Left cardiac atrium (tissue), 4 donors: ENCODE data around the gene TTC8. TPM values are rescaled to one million over a fixed set of nuclear protein-coding genes. Genes with fewer than 3 reads are reported as not detected.

Experiments used
- ATAC-seq, 2 donors: fragments of 200-7000 bp; cut with Tn5 transposase; one replicate each; pipeline ENCODE4 v1.9.1; 2020; ENCODE audit warnings: mild to moderate bottlenecking in 2 of 2, moderate library complexity in 2 of 2
- DNase-seq: peaks from one replicate; pipeline ENCODE4 v3.0.0-alpha.2; 2020
- intact Hi-C, 2 donors: fragments of 100-400 bp; cut with DNase I; formaldehyde crosslinking; loops; one replicate each; pipeline versions ENCODE4 v1.14.1 to v1.15.1; 2022 to 2023
- total RNA-seq, 2 donors: library from RNA; stranded (reverse); fragmentation: NEBNext Ultra II Directional; extraction: Animal tissue kit (Norgen Biotek cat#: 25700); gene quantifications; one replicate each; pipeline ENCODE4 v1.2.1, GENCODE V29; 2021
- donor health status: DM: no; HTN: yes; CAD: no.
- donor health status: DM: no; HTN: yes; CAD: no; lungs with severe emphysema.
- donor health status: DM: yes; HTN: yes; CAD: no.
- donor health status: Dilated cardiomyopathy.

Gene TTC8
- total RNA-seq, 2 donors from 2014 or later: 8.7 to 9.3 TPM

DNA sequence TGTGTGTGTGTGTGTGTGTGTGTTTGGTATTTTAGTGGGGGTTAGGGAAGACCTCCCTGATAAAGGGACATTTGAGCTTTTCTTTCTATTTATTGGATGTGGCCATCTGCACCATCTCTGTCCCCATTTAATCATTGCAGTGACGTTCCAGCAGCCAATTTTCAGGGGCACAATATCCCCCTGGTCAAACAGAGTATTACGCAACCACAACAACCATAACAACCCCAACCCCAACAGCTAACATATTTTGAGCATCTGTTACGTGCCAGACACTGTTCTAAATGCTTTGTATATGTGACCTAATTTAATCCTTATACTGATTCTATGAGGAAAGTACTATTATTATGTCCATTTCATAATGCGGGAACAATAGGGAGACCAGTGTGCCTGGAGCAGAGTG is 87.4 kb downstream of the TTC8 start:
- intact Hi-C loops: no loop called here
- DNase-seq (no peak), ATAC-seq (no peak)

DNA sequence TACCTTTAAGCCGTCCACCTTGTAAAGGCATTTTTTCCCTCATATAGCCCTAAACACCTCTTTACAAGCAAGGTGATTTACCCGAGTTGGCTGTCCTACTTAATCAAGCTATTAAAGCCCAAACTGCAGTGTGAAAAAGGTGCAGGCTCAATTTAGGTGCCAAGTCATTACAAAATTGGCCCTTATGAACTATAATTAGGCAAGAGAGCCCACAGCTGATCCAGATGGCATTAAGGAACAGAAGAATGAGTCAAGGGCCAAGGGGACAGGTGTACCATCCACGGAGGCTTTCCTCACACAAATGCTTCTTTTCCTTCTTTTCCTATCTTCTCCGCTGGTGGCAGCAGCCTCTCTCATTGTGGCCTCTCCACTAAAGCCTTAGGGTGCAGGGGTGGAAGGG is 90.5 kb downstream of the TTC8 start:
- intact Hi-C loops: no loop called here
- DNase-seq (no peak), ATAC-seq (no peak)

DNA sequence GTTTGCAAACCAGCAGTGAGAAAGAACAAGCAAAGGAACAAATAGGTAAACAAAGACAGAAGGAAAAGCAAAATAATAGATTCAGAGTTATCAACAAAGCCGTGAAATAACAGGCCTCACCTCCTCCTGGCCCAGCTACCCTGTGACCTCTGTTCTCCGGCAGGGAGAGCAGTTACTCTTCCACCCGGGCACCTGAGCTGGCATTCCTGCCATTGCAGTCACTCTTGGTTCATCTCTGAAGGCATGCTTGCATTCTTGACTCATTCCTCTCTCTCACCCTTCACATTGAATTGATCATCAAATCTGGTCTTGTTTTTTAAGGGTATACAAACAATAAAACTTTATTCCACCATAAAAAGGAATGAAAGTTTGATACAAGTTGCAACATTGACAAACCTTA is 95.1 kb downstream of the TTC8 start:
- DNase-seq: no peak
- intact Hi-C loops: no loop called here
- no peak for ATAC-seq

Other genes with a start within 250 kb of the TTC8 start
- under 1 TPM; 0.56 to 0.84 TPM for gene EML5, start 31.7 kb upstream of the TTC8 start, total RNA-seq